GM10266 (cell line): ENCODE results near the gene HMCN2.
"Not testable (repeated sequence)": the region's sequence is repeated elsewhere in the genome, so short reads cannot be mapped to it uniquely, and the experiment has no call there.

Experiments
- DNase-seq: peaks from one replicate; pipeline ENCODE4 v3.0.0; 2012; ENCODE audit errors: extremely low spot score
- TF ChIP-seq, protein P1 (sequence below): IDR thresholded peaks from 2 replicates; pipeline ENCODE4 v1.5.1; 2012; ENCODE audit warnings: mild to moderate bottlenecking, low read depth; ENCODE audit not compliant: control insufficient read depth, insufficient read depth; ENCODE audit errors: missing control alignments

HMCN2 gene

GRCh38 chr9:130431536-130432303 is 166.2 kb downstream of the HMCN2 start:
- TF ChIP-seq, protein P1, sequence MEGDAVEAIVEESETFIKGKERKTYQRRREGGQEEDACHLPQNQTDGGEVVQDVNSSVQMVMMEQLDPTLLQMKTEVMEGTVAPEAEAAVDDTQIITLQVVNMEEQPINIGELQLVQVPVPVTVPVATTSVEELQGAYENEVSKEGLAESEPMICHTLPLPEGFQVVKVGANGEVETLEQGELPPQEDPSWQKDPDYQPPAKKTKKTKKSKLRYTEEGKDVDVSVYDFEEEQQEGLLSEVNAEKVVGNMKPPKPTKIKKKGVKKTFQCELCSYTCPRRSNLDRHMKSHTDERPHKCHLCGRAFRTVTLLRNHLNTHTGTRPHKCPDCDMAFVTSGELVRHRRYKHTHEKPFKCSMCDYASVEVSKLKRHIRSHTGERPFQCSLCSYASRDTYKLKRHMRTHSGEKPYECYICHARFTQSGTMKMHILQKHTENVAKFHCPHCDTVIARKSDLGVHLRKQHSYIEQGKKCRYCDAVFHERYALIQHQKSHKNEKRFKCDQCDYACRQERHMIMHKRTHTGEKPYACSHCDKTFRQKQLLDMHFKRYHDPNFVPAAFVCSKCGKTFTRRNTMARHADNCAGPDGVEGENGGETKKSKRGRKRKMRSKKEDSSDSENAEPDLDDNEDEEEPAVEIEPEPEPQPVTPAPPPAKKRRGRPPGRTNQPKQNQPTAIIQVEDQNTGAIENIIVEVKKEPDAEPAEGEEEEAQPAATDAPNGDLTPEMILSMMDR, result no peak
- no peak for DNase-seq

DNA sequence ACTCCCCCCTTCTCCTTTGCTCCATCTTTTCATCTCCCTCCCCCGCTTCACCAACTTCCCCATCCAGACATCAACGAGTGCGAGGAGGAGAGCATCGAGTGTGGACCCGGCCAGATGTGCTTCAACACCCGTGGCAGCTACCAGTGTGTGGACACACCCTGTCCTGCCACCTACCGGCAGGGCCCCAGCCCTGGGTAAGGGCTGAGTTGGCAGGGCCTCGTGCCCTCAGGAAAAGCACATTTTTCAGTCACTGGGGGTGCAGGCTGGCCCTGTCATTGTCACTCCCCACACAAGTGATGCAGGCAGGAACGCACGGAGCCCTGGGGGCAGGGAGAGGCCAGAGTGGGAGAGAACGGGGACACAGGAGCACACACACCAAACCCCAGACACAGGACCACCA is 166.8 kb downstream of the HMCN2 start:
- no peak for DNase-seq
- TF ChIP-seq, protein P1, result no peak

- DNase-seq, result no peak
- TF ChIP-seq, protein P1, result no peak
Observed at GRCh38 chr9:130432796-130433167, 167.2 kb downstream of the HMCN2 start.

- DNase-seq, result peak; percentile 64
- TF ChIP-seq, protein P1, result no peak
Observed at GRCh38 chr9:130433168-130433946, 167.8 kb downstream of the HMCN2 start.

DNA sequence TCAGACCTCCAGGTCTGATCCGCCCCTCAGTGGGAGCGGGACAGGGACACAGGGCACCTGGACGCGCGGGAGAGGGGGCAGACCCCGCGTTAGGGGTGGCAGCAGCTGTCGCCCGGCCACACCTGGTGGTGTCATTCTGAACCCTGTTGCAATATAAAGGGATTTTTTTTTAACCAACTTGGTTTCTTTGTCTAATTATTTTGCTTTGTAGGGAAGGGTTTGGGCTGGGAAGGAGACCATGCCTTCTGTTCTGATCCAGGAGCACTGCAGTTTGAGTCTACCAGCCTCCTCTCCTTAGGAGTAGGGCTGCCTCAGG is 168.3 kb downstream of the HMCN2 start:
- TF ChIP-seq, protein P1, result no peak
- no peak for DNase-seq

GRCh38 chr9:130434656-130435055 is 169.1 kb downstream of the HMCN2 start:
- not testable (repeated sequence) for DNase-seq

DNA sequence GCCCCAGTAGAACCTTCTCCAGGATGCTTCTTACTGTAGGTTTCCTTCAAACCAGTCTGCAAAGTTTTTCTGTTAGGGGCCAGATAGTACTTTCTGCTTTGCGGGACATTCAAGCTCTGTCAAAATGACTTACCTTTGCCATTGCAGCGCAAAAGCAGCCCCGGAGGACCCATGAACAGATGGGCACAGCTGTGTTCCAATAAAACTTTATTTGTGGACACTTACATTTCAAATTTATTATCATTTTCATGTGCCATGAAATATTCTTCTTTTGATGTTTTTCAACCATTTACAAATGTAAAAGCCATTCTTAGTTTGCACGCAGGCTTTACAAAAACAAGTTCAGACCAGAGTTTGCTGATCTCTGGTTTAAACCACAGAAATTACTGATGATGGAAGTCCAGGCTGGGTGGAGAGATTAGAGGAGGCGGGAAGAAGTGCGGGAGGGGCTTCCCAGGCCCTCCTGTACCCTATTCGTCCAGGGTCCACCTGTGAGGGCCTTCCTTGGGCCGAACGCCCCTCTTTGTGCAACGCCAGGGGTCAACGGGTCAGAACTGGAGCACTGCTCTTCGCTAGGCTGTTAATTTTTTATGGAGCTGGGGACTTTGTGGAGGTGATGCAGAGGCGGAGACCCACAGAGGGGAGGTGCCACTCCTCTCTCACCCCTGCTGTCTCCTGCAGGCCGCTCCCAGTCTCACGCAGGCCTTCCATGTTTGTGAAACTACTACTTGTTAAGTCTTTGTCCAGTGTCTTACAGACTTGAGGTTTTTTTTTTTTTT is 171.6 kb downstream of the HMCN2 start:
- TF ChIP-seq, protein P1, result no peak

More for the DNA sequence above, 171.6 kb downstream of the HMCN2 start:
- DNase-seq, result no peak
